RWPE2 (cell line): Measurements from ENCODE around the gene HEPH.
"Not testable (repeated sequence)": the region's sequence is repeated elsewhere in the genome, so short reads cannot be mapped to it uniquely, and the experiment has no call there.

Source experiments
- ATAC-seq: fragments of 200-7000 bp; cut with Tn5 transposase; 3 replicates; pipeline ENCODE4 v1.9.1; 2021; ENCODE audit warnings: low read depth
- DNase-seq: peaks from one replicate; pipeline ENCODE4 v3.0.0-alpha.2; 2020; ENCODE audit warnings: low spot score
- H3K27ac ChIP-seq: fragments of 450-650 bp; 2 replicates; pipeline ENCODE4 v1.5.1; 2017; ENCODE audit warnings: mild to moderate bottlenecking; ENCODE audit not compliant: poor library complexity, severe bottlenecking
- H3K27me3 ChIP-seq: fragments of 250-450 bp; sonication (Bioruptor Pico); 2 replicates; pipeline ENCODE4 v1.5.1; 2021; ENCODE audit warnings: mild to moderate bottlenecking, moderate library complexity; ENCODE audit not compliant: insufficient read depth, poor library complexity, severe bottlenecking
- H3K36me3 ChIP-seq: fragments of 250-450 bp; sonication (Bioruptor Pico); 2 replicates; pipeline ENCODE4 v1.5.1; 2020; ENCODE audit warnings: low read depth, mild to moderate bottlenecking, moderate library complexity
- H3K4me1 ChIP-seq: fragments of 250-450 bp; sonication (Bioruptor Pico); 2 replicates; pipeline ENCODE4 v1.5.1; 2021; ENCODE audit warnings: mild to moderate bottlenecking, moderate library complexity; ENCODE audit not compliant: insufficient read depth, poor library complexity, severe bottlenecking
- H3K4me3 ChIP-seq: fragments of 250-450 bp; sonication (Bioruptor Pico); 2 replicates; pipeline ENCODE4 v1.5.1; 2021; ENCODE audit warnings: mild to moderate bottlenecking, moderate library complexity; ENCODE audit not compliant: severe bottlenecking
- H3K9me3 ChIP-seq: fragments of 250-450 bp; sonication (Bioruptor Pico); 2 replicates; pipeline ENCODE4 v1.5.1; 2021; ENCODE audit warnings: mild to moderate bottlenecking, moderate library complexity; ENCODE audit not compliant: severe bottlenecking
- TF ChIP-seq, protein P1 (sequence below): fragments of 450-650 bp; IDR thresholded peaks from one replicate; pipeline ENCODE4 v1.5.1; 2017; ENCODE audit warnings: mild to moderate bottlenecking, moderate library complexity; ENCODE audit not compliant: poor library complexity, severe bottlenecking

HEPH gene, protein sequence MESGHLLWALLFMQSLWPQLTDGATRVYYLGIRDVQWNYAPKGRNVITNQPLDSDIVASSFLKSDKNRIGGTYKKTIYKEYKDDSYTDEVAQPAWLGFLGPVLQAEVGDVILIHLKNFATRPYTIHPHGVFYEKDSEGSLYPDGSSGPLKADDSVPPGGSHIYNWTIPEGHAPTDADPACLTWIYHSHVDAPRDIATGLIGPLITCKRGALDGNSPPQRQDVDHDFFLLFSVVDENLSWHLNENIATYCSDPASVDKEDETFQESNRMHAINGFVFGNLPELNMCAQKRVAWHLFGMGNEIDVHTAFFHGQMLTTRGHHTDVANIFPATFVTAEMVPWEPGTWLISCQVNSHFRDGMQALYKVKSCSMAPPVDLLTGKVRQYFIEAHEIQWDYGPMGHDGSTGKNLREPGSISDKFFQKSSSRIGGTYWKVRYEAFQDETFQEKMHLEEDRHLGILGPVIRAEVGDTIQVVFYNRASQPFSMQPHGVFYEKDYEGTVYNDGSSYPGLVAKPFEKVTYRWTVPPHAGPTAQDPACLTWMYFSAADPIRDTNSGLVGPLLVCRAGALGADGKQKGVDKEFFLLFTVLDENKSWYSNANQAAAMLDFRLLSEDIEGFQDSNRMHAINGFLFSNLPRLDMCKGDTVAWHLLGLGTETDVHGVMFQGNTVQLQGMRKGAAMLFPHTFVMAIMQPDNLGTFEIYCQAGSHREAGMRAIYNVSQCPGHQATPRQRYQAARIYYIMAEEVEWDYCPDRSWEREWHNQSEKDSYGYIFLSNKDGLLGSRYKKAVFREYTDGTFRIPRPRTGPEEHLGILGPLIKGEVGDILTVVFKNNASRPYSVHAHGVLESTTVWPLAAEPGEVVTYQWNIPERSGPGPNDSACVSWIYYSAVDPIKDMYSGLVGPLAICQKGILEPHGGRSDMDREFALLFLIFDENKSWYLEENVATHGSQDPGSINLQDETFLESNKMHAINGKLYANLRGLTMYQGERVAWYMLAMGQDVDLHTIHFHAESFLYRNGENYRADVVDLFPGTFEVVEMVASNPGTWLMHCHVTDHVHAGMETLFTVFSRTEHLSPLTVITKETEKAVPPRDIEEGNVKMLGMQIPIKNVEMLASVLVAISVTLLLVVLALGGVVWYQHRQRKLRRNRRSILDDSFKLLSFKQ

DNA sequence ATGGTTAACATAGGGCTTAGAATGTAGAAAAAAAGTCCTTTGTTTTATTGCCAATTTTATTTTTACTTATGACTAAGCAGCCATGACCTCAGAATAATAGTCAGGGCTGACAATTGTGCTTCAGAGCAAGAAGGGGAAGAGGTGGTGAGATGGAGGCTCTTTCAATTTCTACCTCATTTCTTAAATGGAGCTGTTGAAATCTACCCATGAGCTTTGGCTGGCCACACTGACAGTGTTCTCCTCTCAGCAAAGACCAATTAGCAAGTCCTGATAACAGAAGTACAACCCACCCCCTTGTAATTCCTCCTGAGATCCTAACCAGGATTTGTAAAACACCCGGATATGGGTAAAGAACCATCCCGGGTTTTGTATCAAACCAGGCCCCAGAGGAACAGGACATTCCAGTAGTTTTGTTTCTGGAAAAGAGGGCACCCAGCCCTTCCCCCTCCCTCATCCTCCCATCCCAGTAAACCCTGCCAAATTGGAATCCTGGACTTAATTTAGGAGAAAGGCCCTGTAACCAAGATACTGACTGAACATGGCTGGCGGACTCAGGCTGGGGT is at the start of gene HEPH:
Gene HEPH, plus strand, starts transcription at position 399 of the 563 bp plus-strand sequence. CDS start 6,324 bp downstream, outside the sequence.
- Histone ChIP-seq H3K4me1 (no peaks in the 10 kb centered on the region), H3K9me3 (no peaks in the 10 kb centered on the region), H3K4me3 (no peak within 1 kb of the TSS), H3K27ac (no peak within 1 kb of the TSS), H3K27me3 (no peaks in the 10 kb centered on the region), H3K36me3 (no peaks in the 10 kb centered on the region)
- no peak for DNase-seq
- TF ChIP-seq, protein P1, sequence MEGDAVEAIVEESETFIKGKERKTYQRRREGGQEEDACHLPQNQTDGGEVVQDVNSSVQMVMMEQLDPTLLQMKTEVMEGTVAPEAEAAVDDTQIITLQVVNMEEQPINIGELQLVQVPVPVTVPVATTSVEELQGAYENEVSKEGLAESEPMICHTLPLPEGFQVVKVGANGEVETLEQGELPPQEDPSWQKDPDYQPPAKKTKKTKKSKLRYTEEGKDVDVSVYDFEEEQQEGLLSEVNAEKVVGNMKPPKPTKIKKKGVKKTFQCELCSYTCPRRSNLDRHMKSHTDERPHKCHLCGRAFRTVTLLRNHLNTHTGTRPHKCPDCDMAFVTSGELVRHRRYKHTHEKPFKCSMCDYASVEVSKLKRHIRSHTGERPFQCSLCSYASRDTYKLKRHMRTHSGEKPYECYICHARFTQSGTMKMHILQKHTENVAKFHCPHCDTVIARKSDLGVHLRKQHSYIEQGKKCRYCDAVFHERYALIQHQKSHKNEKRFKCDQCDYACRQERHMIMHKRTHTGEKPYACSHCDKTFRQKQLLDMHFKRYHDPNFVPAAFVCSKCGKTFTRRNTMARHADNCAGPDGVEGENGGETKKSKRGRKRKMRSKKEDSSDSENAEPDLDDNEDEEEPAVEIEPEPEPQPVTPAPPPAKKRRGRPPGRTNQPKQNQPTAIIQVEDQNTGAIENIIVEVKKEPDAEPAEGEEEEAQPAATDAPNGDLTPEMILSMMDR = no peak
- no peak for ATAC-seq

DNA sequence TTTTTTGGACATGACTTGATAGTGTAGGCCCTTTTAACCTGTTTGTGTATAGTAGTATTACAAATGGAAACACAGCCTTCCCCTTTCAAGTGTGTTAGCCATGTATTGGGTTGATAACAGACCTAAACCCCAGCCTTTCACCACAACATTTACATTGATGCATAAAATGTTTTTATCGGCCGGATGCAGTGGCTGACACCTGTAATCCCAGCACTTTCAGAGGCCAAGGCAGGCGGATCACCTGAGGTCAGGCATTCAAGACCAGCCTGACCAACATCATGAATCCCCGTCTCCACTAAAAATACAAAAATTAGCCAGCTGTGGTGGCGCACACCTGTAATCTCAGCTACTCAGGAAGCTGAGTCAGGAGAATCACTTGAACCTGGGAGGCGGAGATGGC is 45.3 kb upstream of the HEPH start:
- not testable (repeated sequence) for H3K4me1 ChIP-seq, DNase-seq, H3K27me3 ChIP-seq, H3K27ac ChIP-seq, H3K9me3 ChIP-seq, ATAC-seq, H3K36me3 ChIP-seq, H3K4me3 ChIP-seq

DNA sequence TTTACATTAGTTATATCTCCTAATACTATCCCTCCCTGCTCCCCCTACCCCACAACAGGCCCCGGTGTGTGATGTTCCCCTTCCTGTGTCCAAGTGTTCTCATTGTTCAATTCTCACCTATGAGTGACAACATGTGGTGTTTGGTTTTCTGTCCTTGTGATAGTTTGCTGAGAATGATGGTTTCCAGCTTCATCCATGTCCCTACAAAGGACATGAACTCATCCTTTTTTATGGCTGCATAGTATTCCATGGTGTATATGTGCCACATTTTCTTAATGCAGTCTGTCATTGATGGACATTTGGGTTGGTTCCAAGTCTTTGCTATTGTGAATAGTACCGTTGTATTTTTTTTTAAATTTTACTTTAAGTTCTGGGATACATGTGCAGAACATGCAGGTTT is 42.7 kb upstream of the HEPH start:
- not testable (repeated sequence) for H3K36me3 ChIP-seq, H3K27ac ChIP-seq, DNase-seq, H3K9me3 ChIP-seq, H3K4me3 ChIP-seq, ATAC-seq, H3K27me3 ChIP-seq, H3K4me1 ChIP-seq

DNA sequence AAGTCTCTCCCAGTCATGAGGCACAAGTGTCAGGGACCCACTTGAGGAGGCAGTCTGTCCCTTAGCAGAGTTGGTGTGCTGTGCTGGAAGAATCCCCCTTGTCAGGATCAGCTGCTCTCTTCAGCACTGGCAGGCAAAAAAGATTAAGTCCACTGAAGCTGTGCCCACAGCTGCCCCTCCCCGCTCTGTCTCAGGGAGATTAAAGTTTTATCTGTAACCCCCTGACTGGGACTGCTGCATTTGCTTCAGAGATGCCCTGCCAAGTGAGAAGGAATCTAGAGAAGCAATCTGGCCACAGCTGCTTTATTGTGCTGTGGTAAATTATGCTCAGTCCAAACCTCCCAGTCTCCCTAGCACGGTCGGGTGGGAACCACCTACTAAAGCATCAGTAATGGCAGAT is 37.4 kb upstream of the HEPH start:
- no peak for DNase-seq
- TF ChIP-seq, protein P1 = no peak
- H3K36me3 ChIP-seq = no peaks in the 10 kb centered on the region
- no peak for ATAC-seq
- no peak overlapping the region for H3K27ac ChIP-seq
- no peaks in the 10 kb centered on the region for H3K4me1 ChIP-seq
- H3K27me3 ChIP-seq = no peaks in the 10 kb centered on the region
- H3K4me3 ChIP-seq = no peak overlapping the region
- H3K9me3 ChIP-seq = no peaks in the 10 kb centered on the region

DNA sequence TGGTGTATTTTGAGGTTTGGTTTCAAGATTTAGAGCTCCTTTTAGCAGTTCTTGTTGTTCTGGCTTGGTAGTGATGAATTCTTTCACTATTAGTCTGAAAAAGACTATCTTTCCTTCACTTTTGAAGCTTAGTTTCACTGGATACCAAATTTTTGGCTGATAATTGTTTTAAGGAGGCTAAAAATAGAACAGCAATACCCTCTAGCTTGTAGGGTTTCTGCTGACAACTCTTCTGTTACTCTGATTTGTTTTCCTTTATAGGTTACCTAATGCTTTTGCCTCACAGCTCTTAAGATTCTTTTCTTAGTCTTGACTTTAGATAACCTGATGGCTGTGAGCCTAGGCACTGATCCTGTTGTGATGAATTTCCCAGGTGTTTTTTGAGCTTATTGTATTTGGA is 33.6 kb upstream of the HEPH start:
- H3K9me3 ChIP-seq = no peaks in the 10 kb centered on the region
- H3K4me1 ChIP-seq = no peaks in the 10 kb centered on the region
- DNase-seq (no peak), ATAC-seq (no peak)
- no peak overlapping the region for H3K27ac ChIP-seq
- H3K4me3 ChIP-seq = no peak overlapping the region
- H3K36me3 ChIP-seq = no peaks in the 10 kb centered on the region
- TF ChIP-seq, protein P1 = no peak
- no peaks in the 10 kb centered on the region for H3K27me3 ChIP-seq

DNA sequence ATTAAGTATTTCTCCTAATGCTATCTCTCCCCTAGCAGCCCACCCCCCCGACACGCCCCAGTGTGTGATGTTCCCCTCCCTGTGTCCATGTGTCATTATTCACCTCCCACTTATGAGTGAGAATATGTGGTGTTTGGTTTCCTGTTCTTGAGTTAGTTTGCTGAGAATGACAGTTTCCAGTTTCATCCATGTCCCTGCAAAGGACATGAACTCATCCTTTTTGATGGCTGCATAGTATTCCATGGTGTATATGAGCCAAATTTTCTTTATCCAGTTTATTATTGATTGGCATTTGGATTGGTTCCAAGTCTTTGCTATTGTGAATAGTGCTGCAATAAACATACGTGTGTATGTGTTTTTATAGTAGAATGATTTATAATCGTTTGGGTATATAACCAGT is 28.8 kb upstream of the HEPH start:
- not testable (repeated sequence) for H3K9me3 ChIP-seq, H3K4me3 ChIP-seq, H3K27me3 ChIP-seq, DNase-seq, ATAC-seq, H3K4me1 ChIP-seq, H3K27ac ChIP-seq, H3K36me3 ChIP-seq
